Keratinocyte (primary cell): ENCODE results near the gene CCDC12.

ENCODE experiments used
- EZH2 ChIP-seq: IDR thresholded peaks from one replicate; pipeline ENCODE4 v1.6.1; 2012; ENCODE audit warnings: inconsistent platforms, mild to moderate bottlenecking, low read length, moderate library complexity
- TF ChIP-seq, protein P1 (sequence below), 3 experiments: IDR thresholded peaks in 1 of 3; conservative IDR thresholded peaks in 1 of 3; optimal IDR thresholded peaks in 1 of 3; 2 replicates in 2 of 3; 3 replicates in 1 of 3; pipeline versions ENCODE3 to v1.5.1; 2011; ENCODE audit warnings: low read length in 3 of 3, mild to moderate bottlenecking in 3 of 3, moderate library complexity in 2 of 3, control low read depth in 1 of 3, inconsistent platforms in 1 of 3; ENCODE audit not compliant: insufficient read depth in 2 of 3; ENCODE audit errors: extremely low read depth in 1 of 3

DNA sequence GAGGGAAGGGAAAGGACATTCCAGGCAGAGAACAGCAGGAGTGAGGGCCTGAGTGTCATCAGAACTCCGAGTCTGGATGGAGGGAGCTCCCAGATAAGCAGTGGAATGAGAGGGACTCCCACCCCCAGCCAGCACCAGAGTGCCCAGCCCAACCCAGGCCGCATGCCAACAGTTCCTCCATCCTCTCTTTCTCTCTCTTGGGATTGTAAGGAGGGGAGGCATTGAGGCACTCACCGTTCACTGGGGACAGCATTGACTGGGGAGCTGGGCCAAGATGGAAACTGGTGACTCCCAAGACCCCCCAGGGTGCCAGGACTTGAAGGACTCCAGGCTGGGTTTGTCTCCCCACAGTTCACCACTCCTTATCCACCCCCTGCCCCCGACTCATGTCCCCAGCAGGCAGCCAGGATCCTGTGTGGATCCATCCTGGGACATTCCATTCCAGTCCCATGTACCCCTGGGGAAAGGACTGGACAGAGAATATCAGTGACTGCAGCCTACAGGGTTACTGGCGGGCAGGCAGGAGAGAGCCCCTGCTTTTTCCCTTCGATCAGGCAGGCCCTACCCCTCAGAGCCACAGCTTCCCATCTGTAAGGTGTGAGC, 83.3 kb downstream of the CCDC12 start:
- TF ChIP-seq, protein P1, sequence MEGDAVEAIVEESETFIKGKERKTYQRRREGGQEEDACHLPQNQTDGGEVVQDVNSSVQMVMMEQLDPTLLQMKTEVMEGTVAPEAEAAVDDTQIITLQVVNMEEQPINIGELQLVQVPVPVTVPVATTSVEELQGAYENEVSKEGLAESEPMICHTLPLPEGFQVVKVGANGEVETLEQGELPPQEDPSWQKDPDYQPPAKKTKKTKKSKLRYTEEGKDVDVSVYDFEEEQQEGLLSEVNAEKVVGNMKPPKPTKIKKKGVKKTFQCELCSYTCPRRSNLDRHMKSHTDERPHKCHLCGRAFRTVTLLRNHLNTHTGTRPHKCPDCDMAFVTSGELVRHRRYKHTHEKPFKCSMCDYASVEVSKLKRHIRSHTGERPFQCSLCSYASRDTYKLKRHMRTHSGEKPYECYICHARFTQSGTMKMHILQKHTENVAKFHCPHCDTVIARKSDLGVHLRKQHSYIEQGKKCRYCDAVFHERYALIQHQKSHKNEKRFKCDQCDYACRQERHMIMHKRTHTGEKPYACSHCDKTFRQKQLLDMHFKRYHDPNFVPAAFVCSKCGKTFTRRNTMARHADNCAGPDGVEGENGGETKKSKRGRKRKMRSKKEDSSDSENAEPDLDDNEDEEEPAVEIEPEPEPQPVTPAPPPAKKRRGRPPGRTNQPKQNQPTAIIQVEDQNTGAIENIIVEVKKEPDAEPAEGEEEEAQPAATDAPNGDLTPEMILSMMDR (optimal IDR thresholded peaks at IDR 0.05 in 1 of 3, IDR thresholded peaks at IDR 0.05 in 1 of 3, conservative IDR thresholded peaks at IDR 0.05 in 1 of 3; ENCODE audit: extremely low read depth in 1 of 3, insufficient read depth in 2 of 3, low read length in 3 of 3), result no peak
- no peak for TF ChIP-seq EZH2
